Limb (tissue), 2 donors: ENCODE measurements around the gene HDAC4.

Source experiments
- DNase-seq, 2 donors: peaks; one replicate each; pipeline ENCODE4 v3.0.0-alpha.2; 2016; ENCODE audit errors: extremely low spot score in 2 of 2

Gene HDAC4

DNA sequence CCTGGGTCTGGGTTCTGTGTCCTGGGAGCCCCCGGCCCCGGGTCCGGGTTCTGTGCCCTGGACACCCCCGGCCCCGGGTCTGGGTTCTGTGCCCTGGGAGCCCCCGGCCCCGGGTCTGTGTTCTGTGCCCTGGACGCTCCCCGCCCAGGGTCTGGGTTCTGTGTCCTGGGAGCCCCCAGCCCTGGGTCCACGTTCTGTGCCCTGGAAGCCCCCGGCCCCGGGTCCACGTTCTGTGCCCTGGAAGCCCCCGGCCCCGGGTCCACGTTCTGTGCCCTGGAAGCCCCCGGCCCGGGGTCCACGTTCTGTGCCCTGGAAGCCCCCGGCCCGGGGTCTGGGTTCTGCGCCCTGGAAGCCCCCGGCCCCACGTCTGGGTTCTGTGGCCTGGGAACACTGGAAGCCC is 299.0 kb downstream of the HDAC4 start:
- DNase-seq = no peak

DNA sequence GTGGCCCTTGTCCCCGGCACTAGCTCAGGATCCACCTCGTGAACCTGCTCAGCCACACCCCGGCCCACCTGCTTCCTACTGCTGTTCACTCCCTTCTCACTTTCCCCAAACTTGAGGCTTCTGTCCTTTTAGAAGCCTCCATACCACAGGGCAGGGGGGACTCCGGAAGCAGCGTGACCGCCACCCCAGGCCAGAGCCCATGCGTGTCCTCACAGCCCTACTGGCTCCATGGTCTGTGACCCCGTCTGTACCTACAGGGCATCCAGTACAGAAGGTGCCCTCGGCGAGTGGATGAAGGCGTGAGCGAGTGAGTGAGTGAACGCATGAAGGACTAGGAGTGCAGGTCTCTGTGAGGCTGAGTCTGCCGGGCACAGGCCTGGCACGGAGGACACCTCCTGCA is 299.7 kb downstream of the HDAC4 start:
- no peak for DNase-seq

DNA sequence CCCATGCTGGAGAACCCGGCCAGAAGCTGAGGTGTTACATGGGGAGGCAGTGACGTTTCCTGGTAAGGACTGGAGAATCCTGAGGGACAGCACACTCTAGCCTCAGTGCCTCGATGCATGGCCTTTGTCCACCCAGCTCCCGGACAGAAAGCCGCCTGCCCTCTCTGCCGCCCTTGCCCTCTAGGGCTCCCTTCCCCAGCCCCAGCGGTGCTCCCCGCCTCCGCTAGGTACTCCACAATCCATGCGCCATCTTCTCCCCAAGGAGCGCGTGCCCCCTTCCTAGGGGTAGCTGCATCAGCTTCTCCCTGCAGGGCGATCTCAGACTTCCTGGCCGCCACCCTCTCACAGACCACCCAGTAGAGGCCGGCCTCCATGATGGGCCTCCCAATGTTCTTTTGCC is 301.3 kb downstream of the HDAC4 start:
- DNase-seq = no peak

DNA sequence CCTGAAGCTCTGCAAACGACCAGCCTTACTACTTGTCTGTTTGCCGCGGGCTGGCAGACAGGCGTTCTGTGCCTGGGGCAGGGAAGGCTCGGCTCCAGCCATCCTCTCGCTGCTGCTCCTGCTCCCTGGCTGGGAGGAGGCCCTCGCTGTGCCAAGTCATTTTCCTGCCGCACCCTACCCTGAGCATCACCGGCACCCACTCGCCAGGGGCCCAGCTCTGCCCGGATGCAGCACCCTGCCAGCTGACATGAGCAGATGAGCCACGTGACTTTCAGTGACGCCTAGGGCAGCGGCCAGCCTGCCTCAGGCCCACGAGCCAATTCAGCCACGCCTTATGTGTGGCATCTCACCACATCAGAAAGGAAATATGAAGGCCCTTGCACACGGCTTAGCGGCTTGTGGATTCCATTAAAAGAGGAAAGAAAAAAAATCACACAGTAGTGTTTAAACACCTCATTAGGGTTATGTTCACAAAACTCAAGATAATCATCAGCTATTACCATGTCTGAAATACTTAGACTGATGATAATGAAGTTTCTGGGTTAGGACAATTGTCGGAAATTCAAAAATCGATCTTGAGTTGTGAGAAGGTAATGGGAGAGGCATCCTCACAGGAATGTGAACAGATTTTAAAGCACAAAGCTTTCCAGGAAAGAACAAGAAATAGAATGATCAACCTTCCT is 302.4 kb downstream of the HDAC4 start:
- DNase-seq = no peak

GRCh38 chr2:239097428-239097696 is 303.5 kb downstream of the HDAC4 start:
- DNase-seq = no peak

DNA sequence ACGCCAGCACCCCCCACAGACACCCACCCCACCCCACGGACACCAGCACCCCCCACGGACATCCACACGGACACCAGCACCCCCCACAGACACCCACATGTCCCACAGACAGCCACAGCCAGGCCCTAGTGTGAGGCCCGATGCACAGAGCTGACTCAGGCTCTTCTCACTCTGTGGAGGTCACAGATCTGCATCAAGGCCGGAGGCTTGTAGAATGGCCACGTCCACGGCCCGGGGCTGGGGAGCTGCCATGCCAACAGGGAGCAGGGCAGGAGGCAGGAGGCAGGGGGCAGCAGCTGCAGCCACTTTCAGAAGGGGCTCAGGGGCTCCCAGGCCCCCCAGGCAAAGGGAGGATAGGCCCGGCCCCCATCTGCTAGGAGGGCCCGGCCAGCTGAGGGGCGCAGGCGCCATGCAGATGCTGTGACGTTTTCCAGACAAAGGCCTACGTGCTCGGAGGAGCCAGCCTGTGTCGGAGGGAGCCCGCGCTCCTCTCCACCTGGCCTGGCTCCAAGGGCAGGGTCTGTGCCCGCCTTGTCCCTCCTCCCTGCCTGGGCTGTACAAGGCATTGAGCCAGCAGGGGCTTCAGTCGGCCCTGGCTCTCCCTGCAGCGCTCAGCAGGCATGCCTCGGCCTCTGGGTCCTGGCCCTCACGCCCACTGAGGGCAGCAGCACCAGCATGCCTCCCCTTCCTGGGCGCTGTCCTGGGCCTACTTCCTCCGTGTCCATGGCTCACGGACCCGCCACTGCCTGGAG is 304.0 kb downstream of the HDAC4 start:
- no peak for DNase-seq

DNA sequence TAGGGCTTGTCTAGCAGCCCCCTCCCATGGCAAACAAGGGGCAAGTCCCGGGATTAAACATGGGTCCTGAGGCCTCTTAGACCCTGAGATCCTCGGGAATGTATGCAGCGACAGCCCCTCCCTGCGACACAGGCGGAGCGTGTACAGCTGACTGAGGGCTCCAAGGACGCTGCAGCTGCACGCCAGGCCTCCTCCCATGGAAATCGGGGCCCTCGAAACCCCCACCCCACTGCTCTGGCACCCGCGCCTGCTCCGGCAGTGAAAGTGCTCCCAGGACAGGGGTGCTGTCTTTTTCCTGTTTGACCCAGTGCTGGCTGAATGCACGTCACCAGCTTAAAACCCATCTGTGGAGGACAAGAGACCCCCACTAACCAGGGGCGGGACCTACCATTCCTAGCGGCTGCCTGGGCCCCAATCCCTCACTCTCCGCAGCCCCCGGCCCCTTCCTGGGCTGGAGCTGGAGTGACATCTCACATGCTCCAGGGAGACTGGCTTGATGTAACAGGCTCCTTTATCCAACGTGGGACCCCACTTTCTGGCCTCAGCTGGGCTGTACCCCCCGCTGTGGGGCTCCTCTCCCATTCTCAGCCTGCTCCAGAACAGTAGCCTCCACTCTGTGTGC is 305.2 kb downstream of the HDAC4 start:
- peak in 1 of 2 donors; percentile 24 for DNase-seq

DNA sequence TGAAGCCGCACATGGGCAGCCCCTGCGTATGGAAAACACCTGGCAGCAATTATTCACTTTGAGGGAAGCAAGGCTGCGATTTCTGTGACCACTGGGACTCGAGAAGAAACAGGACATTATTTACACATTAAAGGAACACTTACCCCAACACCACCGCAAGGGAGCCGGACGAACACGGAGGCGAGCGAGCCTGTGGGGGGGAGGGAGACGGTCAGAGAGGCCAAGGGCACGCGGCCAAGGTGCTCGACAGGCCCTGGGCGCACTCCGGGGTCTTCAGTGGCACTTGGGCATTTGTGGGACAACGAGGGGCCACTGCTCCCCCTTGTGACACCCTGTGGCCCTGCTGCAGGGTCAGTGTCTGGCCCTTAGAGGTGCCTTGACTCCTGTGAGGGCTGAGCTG is 306.0 kb downstream of the HDAC4 start:
- DNase-seq = no peak

GRCh38 chr2:239093952-239094351 is 306.9 kb downstream of the HDAC4 start:
- no peak for DNase-seq

DNA sequence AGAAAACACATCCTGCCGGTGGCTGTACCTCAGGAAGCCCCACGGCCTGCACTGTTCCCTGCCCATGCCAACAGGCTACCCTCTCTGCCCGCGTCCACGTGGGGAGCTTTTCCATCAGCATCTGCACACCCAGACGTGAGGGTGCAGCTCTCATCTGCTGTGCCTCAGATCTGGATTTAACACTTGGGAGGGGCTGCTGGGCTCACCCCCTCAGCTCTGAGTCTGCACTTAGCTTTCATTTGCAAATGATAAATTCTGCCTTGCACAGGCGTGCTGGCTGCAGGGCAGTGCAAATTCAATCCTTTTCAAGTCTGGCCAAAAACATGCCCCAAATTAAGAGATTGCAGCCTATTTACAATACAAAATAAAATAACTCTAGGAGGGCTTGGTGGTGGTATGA is 307.3 kb downstream of the HDAC4 start:
- DNase-seq = no peak

- DNase-seq = no peak
Measured at GRCh38 chr2:239092571-239093294, 308.1 kb downstream of the HDAC4 start.

- no peak for DNase-seq
Measured at GRCh38 chr2:239089884-239090283, 310.9 kb downstream of the HDAC4 start.

DNA sequence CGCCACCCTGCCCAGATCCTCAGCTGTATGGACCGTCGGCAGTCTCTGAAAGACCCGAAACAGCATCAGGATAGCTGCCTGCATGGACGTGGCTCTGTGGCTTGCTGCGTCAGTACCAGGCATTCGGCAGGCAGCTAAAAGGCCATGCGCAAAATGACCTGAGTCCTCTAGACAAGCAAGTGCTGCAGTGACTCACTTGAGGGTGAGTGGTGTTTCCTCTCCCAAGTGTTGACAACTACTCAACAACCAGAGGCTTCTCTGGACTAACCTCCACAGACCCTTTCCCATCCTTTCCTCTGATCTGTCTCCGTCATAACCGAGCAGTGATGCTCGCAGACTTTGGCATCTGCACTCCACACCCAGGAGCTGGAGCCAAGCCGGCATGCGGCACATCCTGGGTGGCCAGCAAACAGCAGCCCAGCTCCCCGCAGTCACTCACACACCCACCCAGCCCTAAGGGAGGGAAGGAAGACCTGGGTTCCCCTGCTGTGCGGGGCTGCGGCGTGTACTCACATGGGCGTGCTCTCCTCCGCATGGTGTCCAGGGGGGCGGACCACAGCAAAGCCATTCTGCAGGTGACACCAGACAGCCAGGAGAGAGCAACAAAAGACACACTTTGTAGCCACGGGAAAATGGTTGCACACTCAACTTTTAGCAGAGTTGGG is 313.6 kb downstream of the HDAC4 start:
- no peak for DNase-seq

- DNase-seq = no peak
Measured at GRCh38 chr2:239086325-239087020, 314.3 kb downstream of the HDAC4 start.

- no peak for DNase-seq
Measured at GRCh38 chr2:239085201-239085992, 315.4 kb downstream of the HDAC4 start.

- no peak for DNase-seq
Measured at GRCh38 chr2:239084007-239084406, 316.8 kb downstream of the HDAC4 start.

DNA sequence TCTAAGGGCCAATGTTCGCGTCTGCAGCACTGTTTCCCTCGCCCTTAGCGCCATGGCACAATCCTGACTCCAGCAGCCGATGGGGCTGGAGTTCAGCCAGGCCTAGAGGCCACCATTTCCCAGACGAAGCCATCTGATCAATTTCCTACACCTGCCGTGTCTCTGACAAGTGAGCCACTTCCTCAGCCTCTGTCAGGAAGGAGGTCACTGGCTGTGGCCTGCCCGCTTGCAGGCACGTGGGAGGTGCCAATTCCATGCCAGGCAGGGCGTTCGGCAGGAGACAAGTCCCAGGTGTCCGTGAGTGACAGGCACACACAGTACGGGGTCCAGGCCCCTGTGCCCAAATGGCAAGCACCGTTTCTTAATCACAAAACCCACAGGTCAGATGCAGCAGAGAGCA is 318.4 kb downstream of the HDAC4 start:
- no peak for DNase-seq

- DNase-seq = no peak
Measured at GRCh38 chr2:239081622-239082021, 319.2 kb downstream of the HDAC4 start.

- no peak for DNase-seq
Measured at GRCh38 chr2:239081046-239081445, 319.8 kb downstream of the HDAC4 start.

GRCh38 chr2:239079671-239080294 is 321.0 kb downstream of the HDAC4 start:
- DNase-seq = no peak
